Measurements from ENCODE around the gene PALLD.
"Not testable (repeated sequence)": the region's sequence is repeated elsewhere in the genome, so short reads cannot be mapped to it uniquely, and the experiment has no call there.

Gene PALLD

DNA sequence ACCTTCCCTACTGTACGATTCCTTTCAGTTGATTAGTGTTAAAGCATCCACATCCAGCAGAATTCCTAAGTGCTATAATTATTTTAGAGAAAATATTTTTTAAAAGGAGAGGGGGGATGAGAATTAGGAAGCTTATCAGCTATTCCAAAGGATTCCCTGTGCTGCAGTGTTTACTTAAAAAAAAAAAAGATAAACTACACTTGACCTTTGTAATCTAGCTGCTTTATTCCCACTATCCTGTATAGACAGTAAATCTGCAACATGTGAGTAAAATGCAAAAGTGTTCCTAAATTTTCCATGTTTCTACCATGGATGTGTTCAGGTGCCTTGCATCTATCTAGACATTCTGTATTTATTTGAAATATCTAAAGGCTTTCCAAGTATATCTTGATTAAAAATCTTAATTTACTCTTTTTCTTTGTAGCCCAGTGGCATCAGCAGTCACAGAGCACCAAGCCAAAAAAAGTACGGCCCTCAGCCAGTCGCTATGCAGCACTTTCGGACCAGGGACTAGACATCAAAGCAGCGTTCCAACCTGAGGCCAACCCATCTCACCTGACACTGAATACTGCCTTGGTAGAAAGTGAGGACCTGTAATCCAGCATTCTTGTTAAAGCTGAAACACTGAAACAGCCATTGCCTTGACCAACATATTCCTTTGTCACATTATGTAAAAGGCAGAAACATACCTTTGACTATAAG lies 429.1 kb downstream of the PALLD start:
- peaks cover 20% of the 10 kb centered on the region for H3K4me1 ChIP-seq (ENCODE audit: control insufficient read depth, insufficient read depth, low read length)
- H3K36me3 ChIP-seq (ENCODE audit: control insufficient read depth, insufficient read depth, low read length) = no peaks in the 10 kb centered on the region
- no peak overlapping the region for H3K4me3 ChIP-seq (ENCODE audit: low read depth, low read length)

DNA sequence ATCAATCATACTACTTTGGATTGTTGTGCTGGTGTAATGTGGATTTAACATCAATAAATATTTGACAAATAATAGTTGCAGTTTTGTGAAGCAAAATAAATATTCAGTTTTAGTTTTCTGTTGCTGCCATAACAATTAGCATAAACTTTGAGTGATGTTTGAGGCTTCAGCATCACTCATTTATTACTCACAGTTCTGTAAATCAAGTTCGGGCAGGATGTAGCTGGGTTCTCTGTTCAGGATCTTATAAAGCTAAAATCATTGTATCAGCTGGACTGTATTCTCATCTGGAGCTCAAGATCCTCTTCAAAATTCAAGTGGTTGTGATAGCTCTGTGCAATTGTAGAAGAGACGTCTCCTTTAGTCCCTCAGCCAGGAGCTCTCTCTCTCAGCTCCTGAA lies 431.5 kb downstream of the PALLD start:
- Histone ChIP-seq H3K36me3 (ENCODE audit: control insufficient read depth, insufficient read depth, low read length) (no peaks in the 10 kb centered on the region), H3K9me3 (ENCODE audit: control insufficient read depth, insufficient read depth, low read length) (no peaks in the 10 kb centered on the region), H3K27me3 (ENCODE audit: control insufficient read depth, insufficient read depth, low read length) (no peaks in the 10 kb centered on the region), H3K4me3 (ENCODE audit: low read depth, low read length) (no peak overlapping the region), H3K9ac (ENCODE audit: low read depth, low read length) (no peak overlapping the region), H3K4me1 (ENCODE audit: control insufficient read depth, insufficient read depth, low read length) (peaks cover 3% of the 10 kb centered on the region)

More for the DNA sequence above, 429.1 kb downstream of the PALLD start:
- Histone ChIP-seq H3K9ac (ENCODE audit: low read depth, low read length) (no peak overlapping the region), H3K9me3 (ENCODE audit: control insufficient read depth, insufficient read depth, low read length) (no peaks in the 10 kb centered on the region), H3K27me3 (ENCODE audit: control insufficient read depth, insufficient read depth, low read length) (no peaks in the 10 kb centered on the region)

DNA sequence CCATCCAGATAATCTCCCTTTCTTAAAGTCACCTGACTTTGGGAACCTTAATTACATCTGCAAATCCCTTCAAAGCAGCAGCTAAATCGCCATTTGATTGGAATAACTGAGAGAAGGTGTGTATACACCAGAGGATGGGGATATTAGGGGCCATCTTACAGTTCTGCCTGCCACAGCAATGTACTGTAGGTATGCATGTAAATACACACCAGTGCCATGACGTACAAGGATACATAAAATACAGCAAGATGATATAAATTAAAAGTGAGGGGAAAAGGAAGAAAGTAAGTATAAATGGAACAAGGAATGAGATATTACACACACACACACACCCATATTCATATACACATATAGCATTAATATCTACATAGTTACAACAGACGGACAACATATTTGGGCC lies 432.0 kb downstream of the PALLD start:
- Histone ChIP-seq H3K4me1 (ENCODE audit: control insufficient read depth, insufficient read depth, low read length) (no peaks in the 10 kb centered on the region), H3K9me3 (ENCODE audit: control insufficient read depth, insufficient read depth, low read length) (no peaks in the 10 kb centered on the region), H3K4me3 (ENCODE audit: low read depth, low read length) (no peak overlapping the region), H3K9ac (ENCODE audit: low read depth, low read length) (no peak overlapping the region), H3K36me3 (ENCODE audit: control insufficient read depth, insufficient read depth, low read length) (no peaks in the 10 kb centered on the region), H3K27me3 (ENCODE audit: control insufficient read depth, insufficient read depth, low read length) (no peaks in the 10 kb centered on the region)

DNA sequence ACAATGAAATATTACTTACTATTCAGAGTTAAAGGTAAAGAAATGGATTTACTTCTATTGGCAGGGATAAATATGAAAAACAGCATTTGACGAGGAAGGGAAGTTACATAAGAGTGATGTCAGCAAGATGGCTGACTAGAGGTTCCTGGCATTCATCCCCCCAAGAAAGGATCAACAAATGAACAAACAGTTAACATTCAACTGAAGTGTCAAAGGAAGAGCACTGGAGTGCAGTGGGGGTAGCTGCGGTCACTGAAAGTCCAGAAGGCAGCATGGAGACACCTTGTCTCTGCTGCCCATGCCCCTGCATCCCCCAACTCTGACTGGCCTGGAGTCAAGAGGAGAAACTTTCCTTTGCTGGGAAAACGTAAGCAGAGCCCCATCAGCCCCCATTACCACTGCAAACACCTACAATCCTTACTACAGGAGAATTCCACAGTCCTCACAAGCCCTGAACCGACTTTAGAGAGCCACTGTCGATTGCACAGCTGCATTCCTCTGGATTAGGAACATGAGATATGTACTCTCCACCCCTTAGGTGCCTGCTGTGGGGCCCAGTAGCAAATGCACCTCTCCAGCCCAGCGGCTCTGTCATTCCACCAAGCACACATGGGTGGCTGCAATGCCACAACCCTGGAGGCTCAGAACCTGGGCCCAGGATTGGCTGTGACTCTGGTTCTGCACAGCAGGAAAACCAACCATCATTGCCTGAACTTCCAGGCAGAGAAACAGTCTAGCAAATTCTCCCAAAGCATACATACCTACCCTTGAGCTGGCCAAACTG lies 433.8 kb downstream of the PALLD start:
- no peaks in the 10 kb centered on the region for H3K36me3 ChIP-seq (ENCODE audit: control insufficient read depth, insufficient read depth, low read length)
- H3K27me3 ChIP-seq (ENCODE audit: control insufficient read depth, insufficient read depth, low read length) = no peaks in the 10 kb centered on the region
- no peaks in the 10 kb centered on the region for H3K9me3 ChIP-seq (ENCODE audit: control insufficient read depth, insufficient read depth, low read length)
- H3K9ac ChIP-seq (ENCODE audit: low read depth, low read length) = no peak overlapping the region
- no peak overlapping the region for H3K4me3 ChIP-seq (ENCODE audit: low read depth, low read length)
- no peaks in the 10 kb centered on the region for H3K4me1 ChIP-seq (ENCODE audit: control insufficient read depth, insufficient read depth, low read length)

DNA sequence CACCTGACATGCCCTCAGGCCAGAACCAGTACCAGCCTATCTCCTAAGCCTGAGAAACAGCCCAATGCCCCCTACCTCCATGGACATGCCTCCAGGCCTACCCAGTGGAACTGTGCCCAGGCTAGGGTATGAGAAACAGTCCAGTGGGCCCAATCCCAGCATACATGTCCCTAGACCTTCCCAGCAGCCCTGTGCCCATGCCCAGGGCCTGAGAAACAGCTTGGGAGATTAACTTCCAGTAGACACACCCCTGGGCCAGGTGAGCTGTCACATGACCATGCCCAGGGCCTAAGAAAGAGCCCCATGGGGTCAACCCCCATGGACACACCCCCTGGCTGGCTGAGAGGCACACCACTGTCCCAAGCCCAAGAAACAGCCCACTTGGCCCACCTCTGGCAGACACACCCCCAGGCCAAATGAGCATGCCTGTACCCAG lies 434.4 kb downstream of the PALLD start:
- H3K9me3 ChIP-seq (ENCODE audit: control insufficient read depth, insufficient read depth, low read length) = no peaks in the 10 kb centered on the region
- H3K9ac ChIP-seq (ENCODE audit: low read depth, low read length) = no peak overlapping the region
- no peak overlapping the region for H3K4me3 ChIP-seq (ENCODE audit: low read depth, low read length)
- H3K4me1 ChIP-seq (ENCODE audit: control insufficient read depth, insufficient read depth, low read length) = no peaks in the 10 kb centered on the region
- no peaks in the 10 kb centered on the region for H3K27me3 ChIP-seq (ENCODE audit: control insufficient read depth, insufficient read depth, low read length)
- H3K36me3 ChIP-seq (ENCODE audit: control insufficient read depth, insufficient read depth, low read length) = no peaks in the 10 kb centered on the region

DNA sequence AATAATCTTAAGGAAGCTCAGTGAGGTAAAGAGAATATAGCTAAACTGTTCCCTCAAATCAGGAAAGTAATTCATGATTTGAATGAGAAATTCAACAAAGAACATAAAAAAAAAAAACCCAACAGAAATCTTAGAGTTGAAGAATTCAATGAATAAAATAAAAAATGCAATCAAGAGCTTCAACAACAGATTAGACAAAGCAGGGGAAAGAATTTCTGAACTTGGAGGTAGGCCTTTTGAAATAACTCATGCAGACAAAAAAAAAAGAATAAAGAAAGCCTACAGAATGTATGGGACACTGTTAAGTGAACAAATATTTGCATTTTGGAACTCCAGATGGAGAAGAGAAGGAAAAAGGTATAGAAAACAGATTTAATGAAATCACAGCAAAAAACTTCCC lies 435.3 kb downstream of the PALLD start:
- Histone ChIP-seq H3K4me1 (ENCODE audit: control insufficient read depth, insufficient read depth, low read length) (no peaks in the 10 kb centered on the region), H3K9me3 (ENCODE audit: control insufficient read depth, insufficient read depth, low read length) (no peaks in the 10 kb centered on the region), H3K36me3 (ENCODE audit: control insufficient read depth, insufficient read depth, low read length) (no peaks in the 10 kb centered on the region), H3K27me3 (ENCODE audit: control insufficient read depth, insufficient read depth, low read length) (no peaks in the 10 kb centered on the region), H3K9ac (ENCODE audit: low read depth, low read length) (no peak overlapping the region), H3K4me3 (ENCODE audit: low read depth, low read length) (no peak overlapping the region)

DNA sequence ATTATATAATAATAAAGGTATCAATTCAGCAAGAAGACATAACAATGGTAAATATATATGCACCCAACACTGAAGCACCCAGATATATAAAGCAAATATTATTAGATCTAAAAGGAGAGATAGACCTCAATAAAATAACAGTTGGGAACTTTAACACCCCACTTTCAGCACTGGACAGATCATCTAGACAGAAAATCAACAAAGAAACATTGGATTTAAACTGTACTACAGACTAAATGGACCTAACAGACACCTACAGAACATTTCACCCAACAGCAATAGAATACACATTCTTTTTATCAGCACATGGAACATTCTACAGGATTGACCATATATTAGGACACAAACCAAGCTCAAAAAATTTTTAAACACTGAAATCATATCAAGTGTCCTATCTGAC lies 436.6 kb downstream of the PALLD start:
- H3K27me3 ChIP-seq (ENCODE audit: control insufficient read depth, insufficient read depth, low read length) = no peaks in the 10 kb centered on the region
- no peaks in the 10 kb centered on the region for H3K4me1 ChIP-seq (ENCODE audit: control insufficient read depth, insufficient read depth, low read length)
- H3K9me3 ChIP-seq (ENCODE audit: control insufficient read depth, insufficient read depth, low read length) = no peaks in the 10 kb centered on the region
- H3K9ac ChIP-seq (ENCODE audit: low read depth, low read length) = no peak overlapping the region
- no peak overlapping the region for H3K4me3 ChIP-seq (ENCODE audit: low read depth, low read length)
- H3K36me3 ChIP-seq (ENCODE audit: control insufficient read depth, insufficient read depth, low read length) = no peaks in the 10 kb centered on the region

DNA sequence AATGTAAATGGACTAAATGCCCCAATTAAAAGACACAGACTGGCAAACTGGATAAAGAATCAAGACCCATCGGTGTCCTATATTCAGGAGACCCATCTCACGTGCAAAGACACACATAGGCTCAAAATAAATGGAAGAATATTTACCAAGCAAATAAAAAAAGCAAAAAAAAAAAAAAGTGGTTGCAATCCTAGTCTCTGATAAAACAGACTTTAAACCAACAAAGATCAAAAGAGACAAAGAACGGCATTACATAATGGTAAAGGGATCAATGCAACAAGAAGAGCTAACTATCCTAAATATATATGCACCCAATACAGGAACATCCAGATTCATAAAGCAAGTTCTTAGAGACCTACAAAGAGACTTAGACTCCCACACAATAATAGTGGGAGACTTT lies 440.6 kb downstream of the PALLD start:
- not testable (repeated sequence) for H3K4me3 ChIP-seq (ENCODE audit: low read depth, low read length); H3K4me1 ChIP-seq (ENCODE audit: control insufficient read depth, insufficient read depth, low read length); H3K9me3 ChIP-seq (ENCODE audit: control insufficient read depth, insufficient read depth, low read length); H3K9ac ChIP-seq (ENCODE audit: low read depth, low read length); H3K27me3 ChIP-seq (ENCODE audit: control insufficient read depth, insufficient read depth, low read length); H3K36me3 ChIP-seq (ENCODE audit: control insufficient read depth, insufficient read depth, low read length)

DNA sequence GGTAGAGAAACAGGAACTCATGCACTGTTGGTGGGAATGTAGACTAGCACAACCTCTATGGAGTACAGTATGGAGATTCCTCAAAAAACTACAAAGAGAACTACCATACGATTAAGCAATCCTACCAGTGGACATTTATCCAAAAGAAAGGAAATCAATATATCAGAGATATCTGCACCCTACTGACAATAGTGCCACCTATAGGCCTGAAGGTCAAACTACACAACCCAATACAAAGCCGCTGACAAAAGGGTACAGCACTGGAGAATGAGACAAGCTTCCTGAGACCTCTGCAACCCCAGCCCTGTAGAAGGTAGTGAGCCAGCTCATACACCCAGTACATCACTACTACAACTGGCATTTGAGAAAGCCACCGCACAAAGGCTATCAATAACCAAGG lies 446.1 kb downstream of the PALLD start:
- no peak overlapping the region for H3K4me3 ChIP-seq (ENCODE audit: low read depth, low read length)
- H3K9ac ChIP-seq (ENCODE audit: low read depth, low read length) = no peak overlapping the region
- H3K36me3 ChIP-seq (ENCODE audit: control insufficient read depth, insufficient read depth, low read length) = no peaks in the 10 kb centered on the region
- H3K27me3 ChIP-seq (ENCODE audit: control insufficient read depth, insufficient read depth, low read length) = no peaks in the 10 kb centered on the region
- no peaks in the 10 kb centered on the region for H3K4me1 ChIP-seq (ENCODE audit: control insufficient read depth, insufficient read depth, low read length)
- H3K9me3 ChIP-seq (ENCODE audit: control insufficient read depth, insufficient read depth, low read length) = no peaks in the 10 kb centered on the region

DNA sequence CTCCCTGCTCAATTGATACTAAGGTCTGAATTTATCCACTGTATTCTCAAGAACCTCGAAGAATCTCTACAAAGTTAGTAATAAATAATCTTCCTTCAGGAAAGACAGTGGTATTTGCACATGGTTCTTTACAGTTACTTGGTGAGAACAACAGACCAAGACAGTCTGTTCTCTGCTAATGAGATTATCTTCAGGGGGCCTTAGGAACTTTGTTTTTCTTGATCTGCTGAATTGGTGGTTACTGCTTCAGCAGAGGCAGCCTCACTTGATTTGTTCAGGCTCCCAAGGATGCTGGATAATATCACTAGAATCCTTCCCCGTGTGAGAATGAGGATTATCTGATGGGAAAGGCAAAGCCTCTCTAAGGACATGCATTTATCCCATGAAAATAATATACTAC lies 448.4 kb downstream of the PALLD start:
- no peaks in the 10 kb centered on the region for H3K36me3 ChIP-seq (ENCODE audit: control insufficient read depth, insufficient read depth, low read length)
- H3K27me3 ChIP-seq (ENCODE audit: control insufficient read depth, insufficient read depth, low read length) = no peaks in the 10 kb centered on the region
- H3K4me3 ChIP-seq (ENCODE audit: low read depth, low read length) = no peak overlapping the region
- no peaks in the 10 kb centered on the region for H3K9me3 ChIP-seq (ENCODE audit: control insufficient read depth, insufficient read depth, low read length)
- no peaks in the 10 kb centered on the region for H3K4me1 ChIP-seq (ENCODE audit: control insufficient read depth, insufficient read depth, low read length)
- H3K9ac ChIP-seq (ENCODE audit: low read depth, low read length) = no peak overlapping the region

DNA sequence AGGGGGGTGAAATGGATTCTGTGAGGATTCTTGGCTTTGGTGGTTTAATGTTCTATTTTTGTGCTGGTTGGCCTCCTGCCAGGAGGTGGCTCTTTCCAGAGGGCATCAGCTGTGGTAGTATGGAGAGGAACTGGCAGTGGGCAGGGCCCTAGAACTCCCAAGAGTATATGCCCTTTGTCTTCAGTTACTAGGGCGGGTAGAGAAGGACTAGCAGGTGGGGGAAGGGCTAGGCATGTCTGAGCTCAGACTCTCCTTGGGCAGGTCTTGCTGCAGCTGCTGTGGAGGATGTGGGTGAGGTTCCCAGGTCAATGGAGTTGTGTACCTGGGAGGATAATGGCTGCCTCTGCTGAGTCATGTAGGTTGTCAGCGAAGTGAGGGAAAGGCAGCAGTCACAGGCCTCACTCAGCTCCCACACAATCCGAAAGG lies 456.0 kb downstream of the PALLD start:
- not testable (repeated sequence) for H3K27me3 ChIP-seq (ENCODE audit: control insufficient read depth, insufficient read depth, low read length); H3K9me3 ChIP-seq (ENCODE audit: control insufficient read depth, insufficient read depth, low read length); H3K4me3 ChIP-seq (ENCODE audit: low read depth, low read length); H3K9ac ChIP-seq (ENCODE audit: low read depth, low read length); H3K36me3 ChIP-seq (ENCODE audit: control insufficient read depth, insufficient read depth, low read length); H3K4me1 ChIP-seq (ENCODE audit: control insufficient read depth, insufficient read depth, low read length)

DNA sequence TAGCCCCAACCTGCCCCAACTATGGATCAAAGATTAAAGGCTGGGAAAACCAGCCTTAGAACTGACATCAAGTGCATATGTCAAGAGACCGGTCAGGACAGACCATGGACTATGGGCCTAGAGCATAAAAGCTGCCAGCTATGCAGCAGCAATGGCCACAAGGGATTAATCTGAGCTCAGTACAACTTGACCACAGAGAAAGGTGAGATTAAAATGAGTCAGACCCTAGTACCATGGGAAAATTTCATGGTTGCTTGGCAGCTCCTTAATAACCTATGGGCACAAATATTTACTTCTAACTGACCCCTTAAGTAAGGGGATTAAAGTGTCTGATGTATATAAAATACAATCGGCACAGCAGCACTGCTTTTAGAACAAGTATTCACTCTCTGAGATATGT lies 458.8 kb downstream of the PALLD start:
- no peak overlapping the region for H3K9ac ChIP-seq (ENCODE audit: low read depth, low read length)
- no peak overlapping the region for H3K4me3 ChIP-seq (ENCODE audit: low read depth, low read length)
- no peaks in the 10 kb centered on the region for H3K36me3 ChIP-seq (ENCODE audit: control insufficient read depth, insufficient read depth, low read length)
- H3K4me1 ChIP-seq (ENCODE audit: control insufficient read depth, insufficient read depth, low read length) = no peaks in the 10 kb centered on the region
- no peaks in the 10 kb centered on the region for H3K9me3 ChIP-seq (ENCODE audit: control insufficient read depth, insufficient read depth, low read length)
- H3K27me3 ChIP-seq (ENCODE audit: control insufficient read depth, insufficient read depth, low read length) = no peaks in the 10 kb centered on the region
